DMS114 treated with DMSO at 0.1 percent for 48 hours (cell line): ENCODE measurements around the gene PSKH1.
"Not testable (repeated sequence)": the region's sequence is repeated elsewhere in the genome, so short reads cannot be mapped to it uniquely, and the experiment has no call there.

ENCODE experiments used
- DNase-seq: peaks from one replicate; lab custom pipeline; 2025; ENCODE audit not compliant: unreplicated experiment; lab: John Stamatoyannopoulos, UW

Gene PSKH1

DNA sequence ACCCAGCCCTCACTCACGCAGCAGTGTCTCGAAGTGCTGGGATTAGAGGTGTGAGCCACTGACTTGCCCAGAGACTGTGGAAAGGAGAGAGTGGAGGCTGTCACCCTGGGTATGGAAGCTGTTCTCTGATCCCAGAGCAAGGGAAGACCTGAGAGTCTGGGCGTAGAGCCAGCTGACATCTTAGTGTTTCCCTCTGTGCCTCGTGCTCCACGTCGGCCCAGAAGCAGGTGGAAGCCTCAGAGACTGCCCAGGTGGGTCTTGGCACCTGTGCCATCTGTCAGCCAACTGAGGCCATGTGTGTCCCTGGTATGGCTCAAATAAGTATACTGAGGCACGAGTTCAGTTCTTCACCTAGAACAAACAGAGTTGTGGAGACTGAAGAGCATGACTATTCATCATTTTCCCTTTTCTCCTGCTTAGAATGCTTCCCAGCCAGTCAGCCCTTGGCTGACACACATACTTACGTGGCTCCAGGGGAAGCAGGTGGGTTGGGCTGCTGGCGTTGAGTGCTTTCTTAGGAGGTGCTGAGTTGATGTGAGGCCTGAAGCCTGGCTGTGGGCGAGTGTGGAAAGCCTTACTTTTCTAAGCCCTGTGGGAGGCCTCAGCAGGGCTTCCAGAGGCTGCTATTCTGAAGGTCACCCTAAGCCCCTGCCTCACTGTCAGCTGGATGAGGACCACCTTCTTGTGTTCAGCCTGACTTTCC is 30.5 kb downstream of the PSKH1 start:
- no peak for DNase-seq

DNA sequence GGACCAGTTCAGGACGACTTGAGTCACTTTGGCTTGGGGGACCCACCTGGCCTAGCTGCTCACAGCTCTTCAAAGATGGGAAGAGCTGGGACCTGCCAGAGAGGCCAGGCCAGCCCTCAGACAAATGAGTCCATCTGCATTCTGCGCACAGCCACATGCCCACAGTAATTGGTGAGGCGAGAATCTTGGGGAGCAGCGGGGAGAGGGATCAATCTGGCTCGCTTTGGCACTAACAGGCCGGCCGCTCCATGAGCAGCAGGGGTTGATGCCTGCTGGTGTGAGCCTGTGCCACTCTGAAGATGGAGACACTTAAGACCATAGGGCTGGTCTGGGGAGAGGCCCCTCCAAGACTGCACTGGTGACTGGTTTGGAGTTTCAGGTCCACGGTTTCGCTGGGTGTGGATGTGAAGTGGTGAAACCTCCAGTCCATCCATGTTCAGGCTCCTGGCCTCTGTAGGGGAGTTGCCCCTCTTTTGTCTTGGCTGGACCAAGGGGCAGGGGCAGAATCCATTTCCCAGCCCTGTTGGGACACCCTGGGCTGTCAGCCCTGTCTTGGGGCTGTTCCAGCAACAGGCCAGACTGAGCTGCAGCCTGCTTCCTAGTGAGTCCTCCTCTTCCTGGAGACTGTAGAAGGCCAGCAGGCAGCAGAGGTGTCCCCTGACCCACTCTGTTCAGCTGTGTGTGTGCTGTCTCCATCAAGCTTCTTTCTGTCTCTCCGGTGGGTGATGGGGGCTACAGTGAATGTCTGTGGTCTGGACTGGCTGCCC is 31.3 kb downstream of the PSKH1 start:
- DNase-seq, result no peak

DNA sequence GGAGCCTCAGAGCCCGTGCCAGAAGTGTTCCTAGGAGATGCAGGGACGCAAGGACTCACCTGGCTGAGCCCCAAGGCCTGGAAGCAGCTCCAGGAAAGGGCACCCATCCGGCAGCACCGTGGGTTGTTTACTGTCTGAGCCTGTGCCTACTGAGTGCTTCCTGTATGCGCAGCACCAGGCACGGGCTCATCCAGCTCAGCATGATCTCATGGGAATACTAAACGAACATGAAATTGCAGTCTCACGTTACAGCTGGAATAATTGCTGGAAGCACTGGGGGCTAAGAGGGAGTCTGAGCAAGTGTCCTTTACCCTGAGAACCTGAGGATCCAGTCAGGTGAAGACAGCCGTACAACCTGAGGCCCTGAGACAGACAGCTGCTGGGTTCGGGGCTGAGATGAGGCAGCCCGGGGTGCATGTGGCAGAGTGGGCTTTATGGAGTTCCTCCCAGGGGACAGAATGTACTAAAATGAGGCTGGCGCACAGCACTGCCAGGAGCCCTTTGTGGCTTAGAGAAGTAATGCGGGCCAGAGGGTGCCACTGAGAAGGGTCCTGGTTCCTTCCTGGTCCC is 33.2 kb downstream of the PSKH1 start:
- no peak for DNase-seq

DNA sequence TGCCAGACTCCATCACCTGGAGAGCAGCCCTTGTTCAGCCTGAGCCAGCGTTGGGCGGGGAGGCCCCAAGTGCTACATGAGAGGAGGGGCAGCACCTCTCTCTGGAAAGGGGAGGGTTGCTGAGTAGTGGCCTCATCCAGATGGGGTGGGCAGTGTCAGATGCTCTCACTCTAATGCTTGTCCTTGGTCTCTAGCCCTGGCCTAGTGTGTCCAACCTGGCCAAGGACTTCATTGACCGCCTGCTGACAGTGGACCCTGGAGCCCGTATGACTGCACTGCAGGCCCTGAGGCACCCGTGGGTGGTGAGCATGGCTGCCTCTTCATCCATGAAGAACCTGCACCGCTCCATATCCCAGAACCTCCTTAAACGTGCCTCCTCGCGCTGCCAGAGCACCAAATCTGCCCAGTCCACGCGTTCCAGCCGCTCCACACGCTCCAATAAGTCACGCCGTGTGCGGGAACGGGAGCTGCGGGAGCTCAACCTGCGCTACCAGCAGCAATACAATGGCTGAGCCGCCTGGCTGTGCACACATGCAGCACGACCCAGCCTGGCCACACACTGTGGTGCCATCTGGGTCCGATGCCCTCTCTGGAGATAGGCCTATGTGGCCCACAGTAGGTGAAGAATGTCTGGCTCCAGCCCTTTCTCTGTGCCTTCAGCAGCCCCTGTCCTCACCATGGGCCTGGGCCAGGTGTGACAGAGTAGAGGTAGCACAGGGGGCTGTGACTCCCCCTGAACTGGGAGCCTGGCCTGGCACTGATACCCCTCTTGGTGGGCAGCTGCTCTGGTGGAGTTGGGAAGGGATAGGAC is 34.3 kb downstream of the PSKH1 start:
- no peak for DNase-seq

DNA sequence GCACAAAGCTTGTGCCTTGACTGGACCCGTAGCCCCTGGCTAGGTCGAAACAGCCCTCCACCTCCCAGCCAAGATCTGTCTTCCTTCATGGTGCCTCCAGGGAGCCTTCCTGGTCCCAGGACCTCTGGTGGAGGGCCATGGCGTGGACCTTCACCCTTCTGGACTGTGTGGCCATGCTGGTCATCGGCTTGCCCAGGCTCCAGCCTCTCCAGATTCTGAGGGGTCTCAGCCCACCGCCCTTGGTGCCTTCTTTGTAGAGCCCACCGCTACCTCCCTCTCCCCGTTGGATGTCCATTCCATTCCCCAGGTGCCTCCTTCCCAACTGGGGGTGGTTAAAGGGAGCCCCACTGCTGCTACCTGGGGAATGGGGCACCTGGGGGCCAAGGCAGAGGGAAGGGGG is 35.1 kb downstream of the PSKH1 start:
- no peak for DNase-seq

DNA sequence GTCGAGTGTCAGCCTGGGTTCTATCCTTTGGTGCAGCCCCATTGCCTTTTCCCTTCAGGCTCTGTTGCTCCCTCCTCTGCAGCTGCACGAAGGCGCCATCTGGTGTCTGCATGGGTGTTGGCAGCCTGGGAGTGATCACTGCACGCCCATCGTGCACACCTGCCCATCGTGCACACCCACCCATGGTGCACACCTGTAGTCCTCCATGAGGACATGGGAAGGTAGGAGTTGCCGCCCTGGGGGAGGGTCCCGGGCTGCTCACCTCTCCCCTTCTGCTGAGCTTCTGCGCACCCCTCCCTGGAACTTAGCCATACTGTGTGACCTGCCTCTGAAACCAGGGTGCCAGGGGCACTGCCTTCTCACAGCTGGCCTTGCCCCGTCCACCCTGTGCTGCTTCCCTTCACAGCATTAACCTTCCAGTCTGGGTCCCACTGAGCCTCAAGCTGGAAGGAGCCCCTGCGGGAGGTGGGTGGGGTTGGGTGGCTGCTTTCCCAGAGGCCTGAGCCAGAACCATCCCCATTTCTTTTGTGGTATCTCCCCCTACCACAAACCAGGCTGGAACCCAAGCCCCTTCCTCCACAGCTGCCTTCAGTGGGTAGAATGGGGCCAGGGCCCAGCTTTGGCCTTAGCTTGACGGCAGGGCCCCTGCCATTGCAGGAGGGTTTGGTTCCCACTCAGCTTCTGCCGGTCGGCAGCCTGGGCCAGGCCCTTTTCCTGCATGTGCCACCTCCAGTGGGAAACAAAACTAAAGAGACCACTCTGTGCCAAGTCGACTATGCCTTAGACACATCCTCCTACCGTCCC is 35.7 kb downstream of the PSKH1 start:
- peak; percentile 23 for DNase-seq

DNA sequence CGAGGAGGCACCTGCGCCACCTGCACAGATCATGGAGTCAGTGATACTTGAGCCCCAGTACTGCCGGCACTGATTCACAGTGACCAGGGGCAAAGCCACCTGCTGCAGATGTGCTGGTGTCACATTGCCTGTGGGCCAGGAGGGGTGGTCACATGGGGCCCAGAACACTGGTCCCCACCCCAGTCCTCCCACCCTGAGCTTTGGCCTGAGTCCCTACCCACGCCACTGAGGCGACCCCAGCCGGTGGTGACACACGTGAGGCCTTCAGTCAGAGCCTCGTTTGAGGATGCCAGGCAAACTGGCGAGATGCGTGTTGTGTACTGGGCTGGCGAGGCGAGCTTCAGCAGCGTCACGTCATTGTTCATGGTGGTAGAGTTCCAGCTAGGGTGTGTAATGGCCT is 37.1 kb downstream of the PSKH1 start:
- DNase-seq, result no peak

DNA sequence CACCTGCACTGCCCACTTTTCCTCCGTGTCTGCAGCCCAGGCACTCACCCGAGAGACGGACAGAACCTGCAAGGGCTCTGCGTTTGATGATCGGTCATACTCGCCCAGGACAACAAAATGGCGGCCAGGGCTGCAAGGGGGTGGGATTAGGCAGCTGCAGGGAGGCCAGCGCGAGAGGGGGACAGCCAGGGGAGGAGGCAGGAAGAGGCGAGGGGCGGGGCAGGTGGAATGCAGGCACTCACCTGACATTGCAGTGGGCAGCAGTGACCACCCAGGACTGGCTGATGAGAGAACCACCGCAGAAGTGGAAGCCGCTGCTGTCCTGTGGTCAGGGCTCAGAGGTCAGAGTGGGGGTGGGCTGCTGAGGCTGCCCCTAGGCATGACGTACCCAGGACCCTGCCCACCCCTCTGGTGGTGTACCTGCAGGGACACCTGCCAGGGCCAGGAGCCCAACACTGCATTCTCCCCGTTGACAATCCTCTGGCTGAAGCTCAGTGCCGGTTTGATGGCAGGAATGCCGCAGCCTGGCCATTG is 37.7 kb downstream of the PSKH1 start:
- DNase-seq, result no peak

DNA sequence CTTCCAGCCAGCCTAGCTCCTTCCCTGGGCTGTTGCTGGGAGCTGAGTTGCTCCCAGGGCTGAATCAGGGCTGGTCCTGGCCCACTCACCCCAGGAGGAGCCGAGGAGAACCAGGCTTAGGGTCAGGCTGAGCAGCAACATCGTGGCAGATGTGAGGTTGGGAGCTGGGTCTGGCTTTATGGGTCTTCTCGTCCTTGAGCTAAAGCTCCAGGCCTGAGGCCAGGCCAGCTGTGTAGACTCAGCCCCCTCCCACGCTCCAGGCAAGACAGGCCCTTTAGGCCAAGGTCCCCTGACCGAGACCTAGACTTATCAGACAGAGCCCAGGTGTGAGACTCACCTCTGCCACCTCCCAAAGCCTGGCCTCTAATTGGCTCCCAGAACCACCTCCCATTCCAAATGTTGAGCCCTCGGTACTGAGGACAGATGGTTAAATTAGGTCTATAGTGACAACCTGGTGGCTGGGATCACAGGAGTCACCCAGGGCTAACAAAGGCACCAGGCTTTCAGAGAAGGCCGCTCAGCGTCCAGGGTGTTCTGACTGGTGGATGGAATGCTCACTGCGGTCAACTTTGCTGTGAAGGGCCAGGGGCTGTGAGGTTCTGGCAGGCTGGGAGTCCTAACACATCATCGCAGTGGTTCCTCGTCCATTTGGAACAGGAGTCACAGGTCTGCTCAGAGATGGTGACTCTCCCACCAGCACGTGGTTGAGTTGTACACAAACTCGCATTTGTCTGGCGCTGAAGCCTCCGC is 38.8 kb downstream of the PSKH1 start, which contains the start of gene CTRL:
CTRL (minus strand) TSS at position 151 of the 750 bp plus-strand sequence; CDS start at position 141, 10 bp downstream.
- no peak for DNase-seq

DNA sequence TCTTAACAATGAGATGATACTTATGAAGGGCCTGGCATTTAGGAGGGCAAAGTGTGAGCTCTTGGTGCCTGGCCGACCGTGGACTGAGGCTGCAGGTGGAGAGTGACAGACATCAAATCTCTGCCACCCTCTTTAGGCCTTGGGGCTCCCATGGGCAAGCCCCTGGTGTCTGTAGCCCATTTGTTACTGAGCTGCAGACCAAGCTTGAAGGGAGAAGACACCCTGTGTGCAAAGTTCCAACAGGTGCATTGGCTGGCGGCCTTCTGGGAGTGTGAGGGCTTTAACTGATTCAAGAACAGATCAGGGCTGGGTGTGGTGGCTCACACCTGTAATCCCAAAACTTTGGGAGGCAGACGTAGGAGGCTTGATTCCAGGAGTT is 39.4 kb downstream of the PSKH1 start:
- no peak for DNase-seq

DNA sequence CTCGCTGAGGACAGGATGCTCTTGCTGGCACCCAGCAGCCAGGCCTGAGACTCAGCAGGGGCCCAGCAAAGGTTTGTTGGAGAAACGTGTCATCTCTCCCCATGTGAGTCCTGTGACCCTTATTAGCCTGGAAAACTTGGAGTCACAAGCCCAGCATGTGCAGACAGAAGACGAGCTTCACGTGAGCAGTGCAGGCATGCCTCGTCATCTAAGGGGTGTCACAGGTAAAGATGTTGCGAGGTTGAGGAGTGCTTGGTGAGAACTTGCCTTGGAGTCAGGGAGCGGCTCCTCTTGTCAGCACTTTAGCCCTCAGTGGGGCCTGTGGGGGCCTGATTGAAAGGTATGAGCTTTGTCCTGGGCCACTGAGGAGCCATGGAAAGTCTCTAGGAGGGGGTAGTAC is 40.8 kb downstream of the PSKH1 start:
- no peak for DNase-seq

DNA sequence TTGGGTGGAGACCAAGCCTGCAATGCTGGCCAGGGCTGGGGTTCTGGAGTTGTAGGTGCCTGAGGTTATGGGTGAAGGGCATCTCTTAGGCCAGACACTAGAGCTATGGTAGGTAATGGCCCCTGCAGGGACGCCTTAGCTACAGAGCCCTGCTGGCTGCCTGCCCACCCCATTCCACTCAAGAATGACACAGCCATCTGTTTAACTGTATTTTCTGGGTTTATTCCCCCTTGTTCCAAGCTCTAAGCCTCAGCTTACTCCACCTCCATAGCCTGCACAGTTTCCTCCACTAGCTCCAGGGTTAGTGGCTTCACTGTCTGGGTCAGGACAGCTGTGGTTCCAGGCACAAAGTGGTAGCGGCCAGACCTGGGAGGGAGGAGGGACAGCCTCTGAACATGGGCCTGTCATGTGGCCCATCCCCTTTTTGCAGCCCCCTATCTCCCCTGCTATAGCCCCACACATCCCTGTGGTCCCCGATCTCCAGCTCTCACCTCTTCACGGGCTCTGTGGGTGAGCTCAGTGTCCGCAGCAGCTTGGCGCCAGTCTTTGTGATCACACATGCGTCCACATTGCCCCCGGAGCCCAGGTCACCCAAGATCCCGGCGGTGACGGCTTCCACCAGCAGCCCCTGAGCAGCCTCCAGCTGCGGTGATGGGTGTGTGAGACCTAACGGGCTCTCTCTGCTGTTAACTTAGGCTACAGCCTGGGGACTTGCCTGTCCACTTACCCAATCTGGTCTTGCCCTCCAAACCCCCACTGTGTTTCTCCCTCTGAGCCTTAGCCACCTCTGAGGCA is 41.4 kb downstream of the PSKH1 start:
- no peak for DNase-seq

DNA sequence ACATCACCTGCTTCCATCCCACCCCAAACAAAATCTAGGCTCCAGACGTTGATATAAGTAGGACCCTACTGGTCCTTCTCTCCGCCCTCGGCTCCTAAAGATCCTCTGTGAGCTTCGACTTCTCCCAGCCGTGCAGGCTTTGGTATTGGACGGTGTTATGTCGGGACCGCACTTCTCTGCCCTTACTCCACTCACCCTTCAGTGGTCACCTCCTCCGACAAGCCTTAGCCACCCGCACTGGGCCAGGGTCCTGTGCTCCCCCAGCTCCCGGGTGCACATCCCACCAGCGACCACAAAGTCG is 42.0 kb downstream of the PSKH1 start:
- DNase-seq, result no peak

DNA sequence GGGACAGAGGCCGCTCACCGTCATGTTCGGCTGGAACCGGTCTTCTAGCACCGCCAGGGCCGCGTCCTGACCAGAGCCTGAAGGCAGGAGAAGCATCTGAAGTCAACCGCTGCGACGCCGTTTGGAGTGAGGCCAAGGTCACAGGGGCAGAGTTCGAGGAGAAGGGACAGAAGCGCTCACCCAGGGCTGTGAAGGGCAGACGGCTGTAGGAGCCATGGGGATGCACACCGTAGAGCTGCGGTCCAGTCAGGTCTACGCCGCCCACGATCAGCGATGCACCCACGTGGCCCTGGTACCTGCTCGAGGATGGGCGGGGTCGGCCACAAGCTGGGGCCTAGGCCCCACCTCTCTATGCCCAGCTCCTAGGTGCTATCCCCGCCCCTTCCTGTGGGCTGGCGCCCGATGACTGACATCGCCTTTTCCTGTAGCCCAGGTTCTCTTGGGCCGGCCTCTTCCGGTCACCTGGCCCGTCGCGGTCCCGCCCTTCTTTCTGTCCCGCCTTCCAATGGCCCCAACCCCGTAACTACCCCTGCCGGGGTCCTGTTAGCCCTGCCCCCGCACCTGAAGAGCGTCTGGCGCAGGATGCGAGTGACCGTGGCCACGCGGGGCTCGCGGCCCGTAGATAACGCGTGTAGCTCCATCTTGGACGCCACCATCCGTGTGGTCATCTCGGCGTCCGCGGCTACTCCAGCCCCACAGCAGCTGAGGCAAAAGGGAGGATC is 42.5 kb downstream of the PSKH1 start:
- peak; percentile 97 for DNase-seq

DNA sequence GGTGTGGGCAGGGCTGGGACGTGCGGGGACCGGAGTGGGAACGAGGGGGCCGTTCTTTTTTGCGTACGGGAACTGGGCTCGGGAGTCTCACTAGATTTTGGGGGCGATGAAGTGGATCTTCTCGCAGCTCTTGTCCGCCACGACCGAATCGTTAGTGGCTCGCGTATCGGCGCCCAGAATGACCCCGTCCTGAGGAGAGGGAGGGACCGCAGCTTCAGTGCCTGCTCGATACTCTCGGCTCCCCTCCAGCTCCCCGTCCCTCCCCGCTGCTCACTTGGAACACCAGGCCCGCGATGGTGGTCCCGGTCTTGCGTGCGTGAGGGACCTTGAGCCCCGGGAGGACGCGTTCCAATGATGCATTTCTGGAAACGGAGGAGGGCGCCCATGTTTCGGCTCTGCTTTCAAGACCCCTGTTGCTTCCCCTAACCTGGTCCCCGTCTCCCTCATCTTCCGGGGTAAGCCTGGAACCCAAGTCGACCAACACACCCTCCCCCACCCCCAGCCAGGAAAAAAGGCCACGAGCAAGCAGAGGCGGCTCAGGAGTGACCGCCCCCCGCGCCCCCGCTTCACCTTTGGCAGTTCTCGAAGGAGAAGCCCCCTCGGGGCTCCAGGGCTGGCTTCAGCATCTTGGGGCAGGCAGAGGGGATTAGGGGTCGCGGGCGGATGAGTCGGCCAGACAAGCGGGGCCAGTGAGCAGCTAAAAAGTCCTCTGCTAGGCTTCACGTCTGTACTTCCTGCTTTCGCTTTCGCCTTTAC is 43.2 kb downstream of the PSKH1 start, which contains the start of gene PSMB10:
PSMB10 (minus strand) TSS at position 727 of the 756 bp plus-strand sequence; CDS start at position 626, 101 bp downstream.
- no peak for DNase-seq

DNA sequence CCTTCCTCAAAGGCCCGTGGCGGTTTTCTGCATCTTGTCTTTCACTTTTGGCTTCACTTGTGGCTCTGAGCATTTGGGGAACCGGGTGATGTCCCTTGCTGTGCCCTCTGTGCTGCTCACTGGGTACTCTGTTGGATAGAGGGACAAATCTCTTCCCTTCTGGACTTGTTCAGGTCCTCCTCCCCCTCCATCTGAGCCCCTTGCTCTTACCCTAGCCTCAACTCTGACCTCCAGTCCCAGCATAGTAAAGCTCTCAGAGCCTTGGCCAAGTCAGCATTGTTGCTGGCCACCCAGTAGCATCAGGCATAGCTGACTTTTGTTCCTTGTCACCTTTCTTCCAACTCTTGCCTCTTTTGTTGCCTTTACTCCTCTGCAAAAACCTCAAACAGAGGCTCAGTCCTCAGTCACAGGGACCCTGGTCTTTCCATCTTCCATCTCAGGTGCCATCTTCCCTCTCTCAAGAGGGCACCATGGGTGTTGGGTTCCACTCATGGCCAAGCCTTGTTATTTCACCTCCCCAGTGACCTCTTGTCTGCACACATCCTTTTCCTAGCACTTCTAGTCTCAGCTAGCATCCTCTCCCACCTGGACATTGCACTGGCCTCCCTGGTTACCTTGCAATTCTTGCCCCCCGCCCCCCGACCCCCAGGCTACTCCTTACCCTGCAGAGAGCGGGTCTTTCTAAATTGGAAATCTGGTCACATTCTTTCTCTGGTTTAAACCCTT is 44.0 kb downstream of the PSKH1 start:
- peak; percentile 39 for DNase-seq

DNA sequence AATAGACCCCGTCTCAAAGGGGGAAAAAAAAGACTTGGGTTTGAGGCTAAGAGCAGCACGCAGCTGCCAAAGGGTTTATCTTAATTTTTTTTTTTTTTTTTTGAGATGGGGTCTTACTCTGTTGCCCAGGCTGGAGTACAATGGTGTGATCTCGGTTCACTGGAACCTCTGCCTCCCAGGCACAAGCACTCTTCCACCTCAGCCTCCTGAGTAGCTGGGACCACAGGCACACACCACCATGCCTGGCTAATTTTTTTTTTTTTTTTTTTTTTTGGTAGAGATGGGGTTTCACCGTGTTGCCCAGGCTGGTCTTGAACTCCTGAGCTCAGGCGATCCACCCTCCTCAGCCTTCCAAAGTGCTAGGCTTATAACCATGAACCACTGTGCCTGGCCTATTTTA is 44.7 kb downstream of the PSKH1 start:
- DNase-seq, result not testable (repeated sequence)
